ENCODE results near the gene PATJ.
"Not testable (repeated sequence)": the region's sequence is repeated elsewhere in the genome, so short reads cannot be mapped to it uniquely, and the experiment has no call there.

PATJ gene

DNA sequence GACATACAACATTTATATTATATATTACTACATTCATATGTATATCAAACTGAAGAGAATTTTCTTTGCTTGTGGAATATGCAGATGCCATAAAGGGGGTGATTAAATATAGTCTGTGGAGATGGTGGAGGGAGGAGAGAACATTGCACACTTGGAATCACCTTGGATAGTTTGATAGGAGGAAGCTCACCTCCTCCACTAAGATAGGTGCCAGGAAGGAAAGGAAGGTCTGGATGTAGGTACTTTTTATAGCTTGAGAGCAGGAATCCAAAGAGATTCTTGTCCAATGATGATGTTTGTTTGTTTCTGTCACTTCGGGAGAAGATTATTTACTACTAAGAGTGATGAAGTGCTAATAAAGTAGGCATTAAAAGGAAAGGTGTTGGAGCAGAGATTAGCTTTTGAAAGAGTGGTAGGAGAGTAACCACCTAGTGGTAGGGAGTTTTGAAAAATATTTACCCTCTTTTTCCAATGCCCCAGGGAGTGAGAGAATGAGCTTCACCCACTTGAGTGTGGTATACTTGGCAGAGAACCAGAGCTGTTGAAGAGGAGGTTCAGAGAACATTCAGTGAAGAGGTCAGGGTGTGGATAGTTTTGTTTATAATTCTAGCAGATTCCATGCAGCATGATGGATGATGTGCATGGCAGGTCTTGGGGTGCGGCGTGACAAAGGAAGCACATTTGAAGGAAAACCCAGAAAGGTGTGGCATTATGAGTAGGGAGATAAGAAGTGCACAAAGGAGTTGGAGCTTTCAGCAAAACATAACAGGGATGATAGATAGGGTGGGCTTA is 145.0 kb downstream of the PATJ start:
- DNase-seq (ENCODE audit: insufficient read length, low spot score): no peak
- no peak for TF ChIP-seq CTCF (IDR thresholded peaks at IDR 0.05; ENCODE audit: insufficient read depth, missing control alignments)
- FAIRE-seq: no peak

DNA sequence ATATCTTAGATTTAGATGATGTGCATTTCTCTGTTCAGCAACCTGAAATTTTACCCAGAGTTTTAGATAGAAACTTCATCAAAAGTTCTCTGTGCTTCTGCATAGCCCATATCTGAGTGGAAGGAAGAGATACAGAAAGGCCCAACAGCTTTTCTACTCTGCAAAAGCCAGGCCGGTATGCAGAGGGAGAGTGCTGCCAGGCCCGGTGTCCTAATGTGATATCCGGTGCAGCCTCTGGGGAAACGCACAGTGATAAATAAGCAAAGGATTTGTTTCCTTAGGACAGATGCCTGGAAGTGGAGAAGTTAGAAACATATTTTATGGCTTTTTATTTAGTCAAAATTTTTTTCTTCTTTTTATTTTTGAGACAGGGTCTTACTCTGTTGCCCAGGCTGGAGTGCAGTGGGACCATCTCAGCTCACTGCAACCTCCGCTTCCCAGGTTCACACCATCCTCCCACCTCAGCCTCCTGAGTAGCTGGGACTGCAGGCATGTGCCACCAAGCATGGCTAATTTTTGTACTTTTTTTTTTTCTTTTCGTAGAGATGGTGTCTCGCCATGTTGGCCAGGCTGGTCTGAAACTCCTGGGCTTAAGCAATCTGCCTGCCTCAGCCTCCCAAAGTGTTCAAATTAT is 145.8 kb downstream of the PATJ start:
- FAIRE-seq: no peak
- DNase-seq (ENCODE audit: insufficient read length, low spot score): no peak
- TF ChIP-seq CTCF (IDR thresholded peaks at IDR 0.05; ENCODE audit: insufficient read depth, missing control alignments): no peak

GRCh38 chr1:61888808-61889207 is 146.5 kb downstream of the PATJ start:
- DNase-seq (ENCODE audit: insufficient read length, low spot score) (no peak), FAIRE-seq (no peak)
- TF ChIP-seq CTCF (IDR thresholded peaks at IDR 0.05; ENCODE audit: insufficient read depth, missing control alignments): no peak

GRCh38 chr1:61890435-61890834 is 148.2 kb downstream of the PATJ start:
- DNase-seq (ENCODE audit: insufficient read length, low spot score); FAIRE-seq: not testable (repeated sequence)

DNA sequence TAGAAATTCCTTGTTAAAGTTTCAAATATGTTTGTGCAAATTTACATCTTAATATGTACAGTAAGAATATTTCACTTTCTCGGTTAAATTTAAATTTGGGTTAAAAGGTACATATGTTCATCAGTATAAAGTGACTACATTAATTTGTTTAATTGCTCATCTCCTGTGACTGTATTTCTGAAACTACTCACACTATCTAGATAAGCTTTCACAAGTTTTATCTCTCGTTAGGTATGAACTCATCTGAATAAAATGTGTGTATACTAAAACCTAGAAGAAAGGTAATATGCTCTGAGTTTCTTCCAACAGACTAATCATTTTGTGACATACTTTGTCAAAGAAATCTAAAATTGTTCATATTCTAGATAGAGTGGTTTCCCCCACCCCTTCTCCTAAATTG is 150.7 kb downstream of the PATJ start:
- no peak for FAIRE-seq
- DNase-seq (ENCODE audit: insufficient read length, low spot score): no peak
- no peak for TF ChIP-seq CTCF (IDR thresholded peaks at IDR 0.05; ENCODE audit: insufficient read depth, missing control alignments)

GRCh38 chr1:61894296-61894695 is 152.0 kb downstream of the PATJ start:
- not testable (repeated sequence) for FAIRE-seq

GRCh38 chr1:61895175-61895574 is 152.9 kb downstream of the PATJ start:
- no peak for FAIRE-seq
- no peak for DNase-seq (ENCODE audit: insufficient read length, low spot score)
- TF ChIP-seq CTCF (IDR thresholded peaks at IDR 0.05; ENCODE audit: insufficient read depth, missing control alignments): no peak

More at GRCh38 chr1:61894296-61894695, 152.0 kb downstream of the PATJ start:
- not testable (repeated sequence) for DNase-seq (ENCODE audit: insufficient read length, low spot score)

DNA sequence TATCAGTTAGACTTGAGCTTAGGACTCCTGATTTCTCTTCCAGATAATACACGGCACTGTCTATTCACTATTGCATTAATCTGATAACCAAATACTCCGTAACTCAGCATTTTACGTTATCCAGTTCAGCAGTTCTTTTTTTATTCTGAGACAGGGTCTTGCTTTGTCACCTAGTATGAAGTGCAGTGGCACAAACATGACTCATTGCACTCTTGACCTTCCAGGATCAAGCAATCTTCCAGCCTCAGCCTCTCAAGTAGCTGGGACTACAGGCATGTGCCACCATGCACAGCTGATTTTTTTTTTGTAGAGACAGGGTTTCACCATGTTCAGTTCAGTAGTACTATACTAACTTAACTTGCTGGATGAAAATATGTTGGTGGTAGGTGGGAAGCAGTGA is 156.4 kb downstream of the PATJ start:
- FAIRE-seq (no peak), DNase-seq (ENCODE audit: insufficient read length, low spot score) (no peak)
- TF ChIP-seq CTCF (IDR thresholded peaks at IDR 0.05; ENCODE audit: insufficient read depth, missing control alignments): no peak
